Measurements from ENCODE around the gene PRAMEF18.
A peak's percentile ranks its signal among the peaks of the same experiment; 100 is the strongest.
"Not testable (repeated sequence)": the region's sequence is repeated elsewhere in the genome, so short reads cannot be mapped to it uniquely, and the experiment has no call there.

PRAMEF18 gene

GRCh38 chr1:13231061-13231750 is 5.3 kb upstream of the PRAMEF18 start:
- not testable (repeated sequence) for H2AFZ ChIP-seq; H3K4me3 ChIP-seq (ENCODE audit: low read depth, low read length)

DNA sequence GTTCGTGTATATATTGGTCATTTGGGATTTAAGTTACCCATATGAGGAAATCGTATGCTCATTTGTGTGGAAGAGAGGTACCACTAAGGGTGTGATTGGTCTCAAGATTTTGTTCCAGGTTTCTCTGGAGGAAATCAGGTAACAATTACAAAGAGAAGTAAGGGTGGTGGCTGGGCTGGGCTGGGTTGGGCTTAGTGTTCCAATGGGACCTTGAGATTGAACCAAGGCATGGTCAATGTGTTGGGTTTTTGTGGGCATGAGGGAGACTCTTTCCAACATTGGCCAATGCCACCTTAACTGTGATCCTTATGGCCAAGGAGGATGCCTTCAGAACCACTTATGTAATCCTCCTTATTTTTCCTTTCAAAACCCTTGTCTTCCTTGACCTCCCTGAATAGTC is 4.6 kb upstream of the PRAMEF18 start:
- H3K79me2 ChIP-seq; H3K4me1 ChIP-seq; H3K9ac ChIP-seq; H3K27me3 ChIP-seq (ENCODE audit: control insufficient read depth, insufficient read depth, low read length); H3K4me3 ChIP-seq (ENCODE audit: low read depth, low read length); H3K36me3 ChIP-seq (ENCODE audit: control insufficient read depth, insufficient read depth, low read length); H2AFZ ChIP-seq; H3K4me2 ChIP-seq (ENCODE audit: low read length); H3K27ac ChIP-seq; H3K9me3 ChIP-seq (ENCODE audit: control insufficient read depth, low read length): not testable (repeated sequence)

More at GRCh38 chr1:13231061-13231750, 5.3 kb upstream of the PRAMEF18 start:
- H3K9me3 ChIP-seq (ENCODE audit: control insufficient read depth, low read length); H3K4me1 ChIP-seq; H3K27ac ChIP-seq; H3K4me2 ChIP-seq (ENCODE audit: low read length); H3K9ac ChIP-seq; H3K36me3 ChIP-seq (ENCODE audit: control insufficient read depth, insufficient read depth, low read length); H3K27me3 ChIP-seq (ENCODE audit: control insufficient read depth, insufficient read depth, low read length); H3K79me2 ChIP-seq: not testable (repeated sequence)

DNA sequence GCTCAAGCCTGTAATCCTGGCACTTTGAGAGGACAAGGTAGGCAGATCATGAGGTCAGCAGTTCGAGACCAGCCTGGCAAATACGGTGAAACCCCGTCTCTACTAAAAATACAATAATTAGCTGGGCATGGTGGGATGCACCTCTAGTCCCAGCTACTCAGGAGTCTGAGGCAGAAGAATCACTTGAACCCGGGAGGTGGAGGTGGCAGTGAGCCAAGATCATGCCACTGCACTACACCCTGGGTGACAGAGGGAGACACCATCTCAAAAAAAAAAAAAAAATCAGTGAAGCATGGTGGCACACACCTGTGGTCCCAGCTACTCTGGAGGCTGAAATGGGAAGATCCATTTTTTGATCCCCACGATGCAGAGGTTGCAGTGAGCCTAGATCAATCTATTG is 4.1 kb upstream of the PRAMEF18 start:
- not testable (repeated sequence) for H2AFZ ChIP-seq; H3K9me3 ChIP-seq (ENCODE audit: control insufficient read depth, low read length); H3K27me3 ChIP-seq (ENCODE audit: control insufficient read depth, insufficient read depth, low read length); H3K4me2 ChIP-seq (ENCODE audit: low read length); H3K27ac ChIP-seq; H3K79me2 ChIP-seq; H3K4me3 ChIP-seq (ENCODE audit: low read depth, low read length); H3K4me1 ChIP-seq; H3K36me3 ChIP-seq (ENCODE audit: control insufficient read depth, insufficient read depth, low read length); H3K9ac ChIP-seq

DNA sequence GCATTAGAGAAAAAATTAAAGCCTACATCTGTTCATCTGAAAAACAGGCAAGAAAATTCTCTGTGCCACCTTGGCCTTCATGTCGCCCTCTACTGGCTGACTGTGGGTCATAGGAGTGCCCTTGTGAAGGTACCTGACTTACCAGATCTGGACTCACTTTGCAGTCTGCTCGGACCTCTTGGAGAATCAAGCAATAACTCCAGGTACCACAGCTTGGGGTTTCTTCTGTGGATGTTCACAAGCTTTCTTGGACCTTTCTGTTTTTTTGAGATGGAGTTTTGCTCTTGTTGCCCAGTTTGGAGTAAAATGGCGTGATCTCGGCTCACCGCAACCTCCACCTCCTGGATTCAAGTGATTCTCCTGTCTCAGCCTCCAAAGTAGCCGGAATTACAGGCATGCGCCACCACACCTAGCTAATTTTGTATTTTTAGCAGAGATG is 2.4 kb upstream of the PRAMEF18 start:
- Histone ChIP-seq H3K27me3 (ENCODE audit: control insufficient read depth, insufficient read depth, low read length) (no peaks in the 10 kb centered on the region), H3K9me3 (ENCODE audit: control insufficient read depth, low read length) (no peaks in the 10 kb centered on the region)

DNA sequence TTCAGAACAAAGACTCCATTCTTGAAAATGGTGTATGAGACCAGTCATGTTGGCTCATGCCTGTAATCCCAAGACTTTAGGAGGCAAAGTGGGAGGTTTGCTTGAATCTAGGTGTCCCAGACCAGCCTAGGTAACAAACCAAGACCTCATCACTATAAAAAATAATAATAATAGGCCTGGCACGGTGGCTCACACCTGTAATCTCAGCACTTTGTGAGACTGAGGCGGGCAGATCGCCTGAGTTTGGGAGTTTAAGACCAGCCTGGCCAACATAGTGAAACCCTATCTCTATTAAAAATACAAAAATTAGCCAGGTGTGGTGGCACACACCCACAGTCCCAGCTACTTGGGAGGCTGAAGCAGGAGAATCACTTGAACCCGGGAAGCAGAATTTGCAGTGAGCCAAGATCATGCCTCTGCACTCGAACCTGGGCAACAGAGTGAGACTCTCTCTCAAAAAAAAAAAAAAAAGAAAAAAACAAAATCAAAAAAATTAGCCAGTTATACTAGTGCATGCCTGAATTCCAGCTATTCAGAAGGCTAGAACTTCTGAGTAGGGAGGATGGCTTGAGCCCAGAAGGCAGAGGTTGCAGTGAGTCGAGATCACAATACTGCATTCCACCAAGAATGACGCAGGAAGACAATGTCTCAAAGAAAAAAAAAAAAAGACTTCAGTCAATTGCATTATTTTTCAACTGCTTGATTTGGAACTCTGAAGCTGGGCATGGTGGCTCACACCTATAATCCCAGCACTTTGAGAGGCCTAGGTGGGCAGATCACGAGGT is 1.5 kb upstream of the PRAMEF18 start:
- not testable (repeated sequence) for H3K4me2 ChIP-seq (ENCODE audit: low read length); H3K4me3 ChIP-seq (ENCODE audit: low read depth, low read length); H3K27ac ChIP-seq; H3K79me2 ChIP-seq; H3K27me3 ChIP-seq (ENCODE audit: control insufficient read depth, insufficient read depth, low read length); H3K36me3 ChIP-seq (ENCODE audit: control insufficient read depth, insufficient read depth, low read length); H3K9me3 ChIP-seq (ENCODE audit: control insufficient read depth, low read length); H2AFZ ChIP-seq; H3K4me1 ChIP-seq; H3K9ac ChIP-seq

More for the DNA sequence above, 2.4 kb upstream of the PRAMEF18 start:
- Histone ChIP-seq H3K4me2 (ENCODE audit: low read length) (no peak overlapping the region), H3K4me3 (ENCODE audit: low read depth, low read length) (no peak overlapping the region), H3K79me2 (no peaks in the 10 kb centered on the region), H3K36me3 (ENCODE audit: control insufficient read depth, insufficient read depth, low read length) (no peaks in the 10 kb centered on the region), H3K9ac (no peak overlapping the region), H2AFZ (no peak overlapping the region), H3K4me1 (no peaks in the 10 kb centered on the region), H3K27ac (no peak overlapping the region)
- peak; percentile 19 for TF ChIP-seq CTCF (IDR thresholded peaks at IDR 0.05)

DNA sequence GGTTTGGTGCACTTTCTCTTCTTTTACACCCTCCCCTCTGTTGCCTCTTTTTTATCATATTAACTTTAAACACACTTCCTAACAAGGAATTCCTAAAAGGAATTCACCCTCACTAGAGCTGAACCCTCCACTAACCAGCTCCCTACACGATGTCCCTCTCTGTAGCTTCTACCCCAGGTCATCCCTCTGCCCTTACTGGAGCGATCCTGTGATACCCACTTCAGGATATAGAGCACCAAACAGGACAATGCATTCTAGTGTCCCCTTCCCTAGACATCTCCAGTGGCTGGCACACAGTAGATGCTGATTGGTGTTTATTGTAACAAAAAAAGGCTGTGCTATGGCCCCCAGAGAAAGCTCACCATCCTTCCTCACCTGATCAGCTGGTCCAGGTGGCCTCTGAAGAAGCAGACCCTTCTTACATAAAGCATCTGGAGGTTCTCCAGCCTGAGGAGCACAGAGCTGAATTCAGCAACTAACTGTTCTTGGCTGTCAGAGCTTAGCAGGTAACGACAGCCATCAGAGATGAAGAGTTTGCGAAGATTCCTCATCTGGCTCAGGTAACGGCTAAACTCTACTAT is 1.4 kb downstream of the PRAMEF18 start:
- H3K27me3 ChIP-seq (ENCODE audit: control insufficient read depth, insufficient read depth, low read length), result no peaks in the 10 kb centered on the region
- H3K27ac ChIP-seq, result no peak overlapping the region
- no peaks in the 10 kb centered on the region for H3K36me3 ChIP-seq (ENCODE audit: control insufficient read depth, insufficient read depth, low read length)
- no peak overlapping the region for H3K9ac ChIP-seq
- no peak overlapping the region for H2AFZ ChIP-seq
- H3K4me1 ChIP-seq, result no peaks in the 10 kb centered on the region
- H3K4me3 ChIP-seq (ENCODE audit: low read depth, low read length), result no peak overlapping the region
- no peaks in the 10 kb centered on the region for H3K9me3 ChIP-seq (ENCODE audit: control insufficient read depth, low read length)
- TF ChIP-seq CTCF (IDR thresholded peaks at IDR 0.05), result no peak
- no peak overlapping the region for H3K4me2 ChIP-seq (ENCODE audit: low read length)
- H3K79me2 ChIP-seq, result no peaks in the 10 kb centered on the region

- not testable (repeated sequence) for H3K27ac ChIP-seq; H3K79me2 ChIP-seq; H3K4me2 ChIP-seq (ENCODE audit: low read length); H3K4me3 ChIP-seq (ENCODE audit: low read depth, low read length); H3K9ac ChIP-seq; H3K27me3 ChIP-seq (ENCODE audit: control insufficient read depth, insufficient read depth, low read length); H3K4me1 ChIP-seq; H3K36me3 ChIP-seq (ENCODE audit: control insufficient read depth, insufficient read depth, low read length); H2AFZ ChIP-seq; H3K9me3 ChIP-seq (ENCODE audit: control insufficient read depth, low read length)
These were observed 3.2 kb downstream of the PRAMEF18 start for GRCh38 chr1:13222788-13223187.

GRCh38 chr1:13219203-13219602 is 6.8 kb downstream of the PRAMEF18 start:
- not testable (repeated sequence) for H3K4me1 ChIP-seq; H3K27ac ChIP-seq; H3K9me3 ChIP-seq (ENCODE audit: control insufficient read depth, low read length); H3K9ac ChIP-seq; H3K4me2 ChIP-seq (ENCODE audit: low read length); H3K36me3 ChIP-seq (ENCODE audit: control insufficient read depth, insufficient read depth, low read length); H3K4me3 ChIP-seq (ENCODE audit: low read depth, low read length); H2AFZ ChIP-seq; H3K79me2 ChIP-seq; H3K27me3 ChIP-seq (ENCODE audit: control insufficient read depth, insufficient read depth, low read length)

GRCh38 chr1:13216619-13217018 is 9.3 kb downstream of the PRAMEF18 start:
- H3K79me2 ChIP-seq; H3K4me3 ChIP-seq (ENCODE audit: low read depth, low read length); H3K36me3 ChIP-seq (ENCODE audit: control insufficient read depth, insufficient read depth, low read length); H3K4me2 ChIP-seq (ENCODE audit: low read length); H3K9ac ChIP-seq; H3K27me3 ChIP-seq (ENCODE audit: control insufficient read depth, insufficient read depth, low read length); H3K27ac ChIP-seq; H2AFZ ChIP-seq; H3K4me1 ChIP-seq; H3K9me3 ChIP-seq (ENCODE audit: control insufficient read depth, low read length): not testable (repeated sequence)

All from parathyroid adenoma (tissue), 2 donors.